Ishikawa (cell line): ENCODE measurements around the gene MRPL27.

Source experiments
- CEBPB ChIP-seq: IDR thresholded peaks from 2 replicates; pipeline ENCODE4 v1.6.1; 2012
- CREB1 ChIP-seq: IDR thresholded peaks from 2 replicates; pipeline ENCODE4 v1.6.1; 2012; ENCODE audit warnings: low read depth
- EGR1 ChIP-seq: IDR thresholded peaks from 2 replicates; pipeline ENCODE4 v1.6.1; 2012
- EP300 ChIP-seq: IDR thresholded peaks from 2 replicates; pipeline ENCODE4 v1.6.1; 2012; ENCODE audit warnings: borderline replicate concordance
- FOXM1 ChIP-seq: IDR thresholded peaks from 2 replicates; pipeline ENCODE4 v1.6.1; 2012; ENCODE audit warnings: low read depth, borderline replicate concordance
- MAX ChIP-seq: IDR thresholded peaks from 2 replicates; pipeline ENCODE4 v1.6.1; 2012
- NFIC ChIP-seq: IDR thresholded peaks from 2 replicates; pipeline ENCODE4 v1.6.1; 2012
- RAD21 ChIP-seq: IDR thresholded peaks from 2 replicates; pipeline ENCODE4 v1.6.1; 2012; ENCODE audit warnings: low read depth
- REST ChIP-seq: IDR thresholded peaks from 2 replicates; pipeline ENCODE4 v1.6.1; 2012; ENCODE audit warnings: low read depth, mild to moderate bottlenecking
- TAF1 ChIP-seq: IDR thresholded peaks from 2 replicates; pipeline ENCODE4 v1.6.1; 2012; ENCODE audit warnings: low read depth, mild to moderate bottlenecking
- TCF12 ChIP-seq: IDR thresholded peaks from 2 replicates; pipeline ENCODE4 v1.6.1; 2012; ENCODE audit warnings: low read depth
- TEAD4 ChIP-seq: IDR thresholded peaks from 2 replicates; pipeline ENCODE4 v1.6.1; 2012
- USF1 ChIP-seq: IDR thresholded peaks from 2 replicates; pipeline ENCODE4 v1.6.1; 2012
- YY1 ChIP-seq: IDR thresholded peaks from 2 replicates; pipeline ENCODE4 v1.6.1; 2012; ENCODE audit warnings: low read depth
- ZBTB7A ChIP-seq: IDR thresholded peaks from 2 replicates; pipeline ENCODE4 v1.6.1; 2012; ENCODE audit warnings: low read depth

Gene MRPL27

GRCh38 chr17:50328363-50329325 lies 44.3 kb downstream of the MRPL27 start:
- no peak for TF ChIP-seq EGR1
- TF ChIP-seq TEAD4: no peak
- TF ChIP-seq EP300: no peak
- no peak for TF ChIP-seq YY1
- no peak for TF ChIP-seq CREB1
- no peak for TF ChIP-seq RAD21
- TF ChIP-seq TAF1: no peak
- TF ChIP-seq CEBPB: no peak
- TF ChIP-seq MAX: no peak
- no peak for TF ChIP-seq USF1
- no peak for TF ChIP-seq FOXM1
- TF ChIP-seq ZBTB7A: no peak

- TF ChIP-seq CEBPB (no peak), YY1 (no peak), TAF1 (no peak), NFIC (no peak), RAD21 (no peak), FOXM1 (no peak), CREB1 (no peak), TEAD4 (no peak), REST (no peak)
These were observed 46.1 kb downstream of the MRPL27 start for GRCh38 chr17:50326831-50327364.

GRCh38 chr17:50325906-50326305 lies 47.1 kb downstream of the MRPL27 start:
- no peak for TF ChIP-seq NFIC
- TF ChIP-seq EGR1: no peak
- no peak for TF ChIP-seq RAD21
- no peak for TF ChIP-seq TEAD4
- TF ChIP-seq CEBPB: no peak
- TF ChIP-seq ZBTB7A: no peak
- TF ChIP-seq USF1: no peak
- TF ChIP-seq TCF12: no peak
- TF ChIP-seq CREB1: no peak
- TF ChIP-seq MAX: no peak

GRCh38 chr17:50323060-50323459 lies 49.9 kb downstream of the MRPL27 start:
- TF ChIP-seq CREB1 (no peak), REST (no peak), EP300 (no peak), MAX (no peak), FOXM1 (no peak), CEBPB (no peak)

GRCh38 chr17:50322271-50322670 lies 50.7 kb downstream of the MRPL27 start:
- no peak for TF ChIP-seq CREB1
- TF ChIP-seq RAD21: no peak
- TF ChIP-seq TAF1: no peak
